Epithelial cell of proximal tubule (primary cell): Measurements from ENCODE around the gene PRND. TPM values are rescaled to one million over a fixed set of nuclear protein-coding genes. Genes with fewer than 3 reads are reported as not detected.

Source experiments
- DNase-seq: peaks from one replicate; pipeline ENCODE4 v3.0.0-alpha.2; 2011; ENCODE audit warnings: low read depth
- H3K4me3 ChIP-seq: 2 replicates; pipeline ENCODE4 v1.5.1; 2011; ENCODE audit warnings: low read depth, mild to moderate bottlenecking, low read length
- total RNA-seq: library from RNA; depleted of rRNA; stranded (reverse); fragments of >200 nt; gene quantifications from 2 replicates; pipeline ENCODE4 v1.2.3, GENCODE V29; 2015
- TF ChIP-seq, protein P1 (sequence below): conservative IDR thresholded peaks from 2 replicates; pipeline ENCODE4 v1.5.1; 2012; ENCODE audit warnings: low read depth, mild to moderate bottlenecking, low read length

The PRND gene, protein sequence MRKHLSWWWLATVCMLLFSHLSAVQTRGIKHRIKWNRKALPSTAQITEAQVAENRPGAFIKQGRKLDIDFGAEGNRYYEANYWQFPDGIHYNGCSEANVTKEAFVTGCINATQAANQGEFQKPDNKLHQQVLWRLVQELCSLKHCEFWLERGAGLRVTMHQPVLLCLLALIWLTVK
- total RNA-seq = not detected in 2 replicates

DNA sequence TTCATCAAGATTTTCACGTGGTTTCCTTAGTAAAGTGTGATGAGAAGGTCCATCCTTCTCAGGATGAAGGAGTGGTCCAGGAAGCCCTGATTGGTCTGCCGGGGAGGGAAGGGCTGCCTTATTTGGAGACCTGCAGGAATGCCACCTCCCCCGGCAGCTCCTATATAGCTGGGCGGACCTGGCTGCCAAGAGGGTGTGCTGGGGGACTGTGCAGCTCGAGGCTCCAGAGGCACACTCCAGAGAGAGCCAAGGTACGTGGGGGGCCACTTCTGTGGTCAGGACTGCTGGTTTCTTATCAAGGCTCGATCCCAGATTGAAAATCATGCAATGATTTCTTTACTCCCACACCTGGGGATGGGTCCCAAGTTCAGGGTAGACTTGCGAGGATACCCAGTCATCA lies at the start of gene PRND:
PRND (plus strand) TSS at position 191 of the 400 bp plus-strand sequence. CDS start 2,643 bp downstream, outside the sequence.
- H3K4me3 ChIP-seq = no peak within 1 kb of the TSS
- TF ChIP-seq, protein P1, sequence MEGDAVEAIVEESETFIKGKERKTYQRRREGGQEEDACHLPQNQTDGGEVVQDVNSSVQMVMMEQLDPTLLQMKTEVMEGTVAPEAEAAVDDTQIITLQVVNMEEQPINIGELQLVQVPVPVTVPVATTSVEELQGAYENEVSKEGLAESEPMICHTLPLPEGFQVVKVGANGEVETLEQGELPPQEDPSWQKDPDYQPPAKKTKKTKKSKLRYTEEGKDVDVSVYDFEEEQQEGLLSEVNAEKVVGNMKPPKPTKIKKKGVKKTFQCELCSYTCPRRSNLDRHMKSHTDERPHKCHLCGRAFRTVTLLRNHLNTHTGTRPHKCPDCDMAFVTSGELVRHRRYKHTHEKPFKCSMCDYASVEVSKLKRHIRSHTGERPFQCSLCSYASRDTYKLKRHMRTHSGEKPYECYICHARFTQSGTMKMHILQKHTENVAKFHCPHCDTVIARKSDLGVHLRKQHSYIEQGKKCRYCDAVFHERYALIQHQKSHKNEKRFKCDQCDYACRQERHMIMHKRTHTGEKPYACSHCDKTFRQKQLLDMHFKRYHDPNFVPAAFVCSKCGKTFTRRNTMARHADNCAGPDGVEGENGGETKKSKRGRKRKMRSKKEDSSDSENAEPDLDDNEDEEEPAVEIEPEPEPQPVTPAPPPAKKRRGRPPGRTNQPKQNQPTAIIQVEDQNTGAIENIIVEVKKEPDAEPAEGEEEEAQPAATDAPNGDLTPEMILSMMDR = no peak
- DNase-seq = no peak

DNA sequence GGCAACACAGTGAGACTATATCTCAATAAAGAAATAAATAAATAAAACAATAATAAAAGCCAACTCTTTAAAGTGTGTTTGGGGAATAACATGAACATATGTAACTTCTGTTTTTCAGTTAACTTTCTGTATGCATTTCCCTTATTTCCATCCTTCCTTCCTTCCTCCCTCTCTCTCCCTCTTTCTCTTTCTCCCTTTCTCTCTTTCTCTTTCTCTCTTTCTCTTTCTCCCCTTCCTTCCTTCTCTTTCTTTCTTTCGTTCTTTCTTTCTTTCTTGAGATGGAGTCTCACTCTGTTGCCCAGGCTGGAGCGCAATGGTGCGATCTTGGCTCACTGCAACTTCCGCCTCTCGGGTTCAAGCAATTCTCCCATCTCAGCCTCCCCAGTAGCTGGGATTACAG lies 48.8 kb upstream of the PRND start:
- H3K4me3 ChIP-seq = no peak overlapping the region
- no peak for DNase-seq
- TF ChIP-seq, protein P1 = no peak

DNA sequence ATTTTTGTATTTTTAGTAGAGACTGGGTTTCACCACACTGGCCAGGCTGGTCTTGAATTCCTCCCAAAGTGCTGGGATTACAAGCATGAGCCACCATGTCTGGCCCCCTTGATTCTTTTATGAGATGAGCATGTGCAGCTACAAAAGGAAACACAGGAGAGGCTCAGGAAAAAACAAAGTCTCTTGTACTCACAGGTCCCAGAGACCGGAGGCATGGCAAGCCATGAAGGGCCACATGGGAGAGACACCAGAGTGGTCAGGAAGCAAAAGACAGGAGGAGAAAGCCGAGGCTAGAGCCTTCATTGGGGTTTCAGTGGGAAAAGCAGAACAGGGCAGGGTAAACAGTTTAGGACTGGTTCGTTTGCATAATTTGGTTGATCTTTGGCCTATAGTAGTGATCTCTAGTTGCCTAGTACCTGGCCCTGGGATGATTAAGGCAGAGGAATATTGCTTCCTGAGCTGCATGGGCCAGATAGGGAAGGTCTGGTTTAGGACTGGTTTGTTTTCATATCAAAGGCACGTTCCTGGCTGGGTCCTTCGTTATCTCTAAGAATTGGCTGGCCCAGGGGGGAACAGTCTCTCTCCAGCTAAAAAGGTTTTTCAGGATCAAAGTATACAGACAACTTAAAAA lies 48.2 kb upstream of the PRND start:
- no peak overlapping the region for H3K4me3 ChIP-seq
- no peak for DNase-seq
- TF ChIP-seq, protein P1 = no peak

DNA sequence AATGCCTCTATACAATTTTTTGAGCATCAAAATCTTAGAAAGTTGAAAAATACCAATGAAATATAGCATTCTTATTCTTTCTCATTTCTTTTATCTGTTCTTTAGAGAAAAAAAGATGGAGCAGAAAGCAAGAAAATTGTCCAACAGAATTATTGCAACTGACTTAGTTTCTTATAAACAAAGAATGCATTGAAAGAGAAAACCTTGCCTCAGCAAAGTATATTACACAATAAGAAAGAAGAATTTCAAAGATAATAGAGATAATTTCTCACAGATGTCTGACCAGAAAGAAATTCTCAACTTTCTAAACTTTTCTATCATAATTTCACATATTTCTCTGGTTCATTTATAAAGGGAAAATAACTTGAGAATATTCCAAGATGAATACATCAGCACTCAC lies 47.0 kb upstream of the PRND start:
- no peak for DNase-seq
- TF ChIP-seq, protein P1 = no peak

DNA sequence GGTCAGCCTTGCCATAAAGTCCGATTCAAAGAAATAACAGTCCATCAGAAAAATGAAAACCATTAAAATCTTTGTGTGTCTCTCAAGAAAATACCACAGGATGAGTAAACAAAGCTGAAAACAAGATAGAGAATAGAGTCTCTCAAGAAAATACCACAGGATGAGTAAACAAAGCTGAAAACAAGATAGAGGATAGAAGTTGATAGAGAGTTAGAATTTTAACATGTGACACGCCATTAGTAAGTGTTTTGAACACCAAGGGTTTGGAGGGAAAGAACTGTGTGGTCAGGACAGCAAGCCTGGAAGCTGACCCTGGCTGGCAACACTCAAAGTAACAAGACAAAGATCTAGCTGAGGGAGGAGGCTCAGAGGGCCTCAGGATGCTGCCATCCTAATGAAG lies 43.9 kb upstream of the PRND start:
- H3K4me3 ChIP-seq = no peak overlapping the region
- TF ChIP-seq, protein P1 = no peak
- DNase-seq = no peak

More for the DNA sequence above, 47.0 kb upstream of the PRND start:
- no peak overlapping the region for H3K4me3 ChIP-seq

DNA sequence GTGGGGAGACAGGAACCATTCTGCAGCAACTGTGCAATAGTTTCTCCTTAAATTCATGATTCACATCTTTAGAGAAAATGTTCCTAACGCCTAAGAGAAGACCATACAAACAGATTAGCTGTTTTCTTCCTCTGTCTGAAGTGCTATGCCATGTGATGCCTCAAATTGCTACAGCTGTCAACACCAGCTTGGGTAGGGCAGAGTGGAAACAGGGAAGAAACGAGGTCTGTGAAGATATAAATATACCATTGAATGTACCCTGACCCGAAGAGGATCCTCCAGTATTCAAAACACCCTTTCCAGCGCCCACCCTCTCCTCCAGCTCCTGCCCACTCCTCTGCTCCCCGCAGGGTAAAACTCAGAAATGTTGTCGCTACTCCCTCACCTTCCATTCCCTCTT lies 40.3 kb upstream of the PRND start:
- TF ChIP-seq, protein P1 = no peak
- DNase-seq = no peak
- H3K4me3 ChIP-seq = no peak overlapping the region

DNA sequence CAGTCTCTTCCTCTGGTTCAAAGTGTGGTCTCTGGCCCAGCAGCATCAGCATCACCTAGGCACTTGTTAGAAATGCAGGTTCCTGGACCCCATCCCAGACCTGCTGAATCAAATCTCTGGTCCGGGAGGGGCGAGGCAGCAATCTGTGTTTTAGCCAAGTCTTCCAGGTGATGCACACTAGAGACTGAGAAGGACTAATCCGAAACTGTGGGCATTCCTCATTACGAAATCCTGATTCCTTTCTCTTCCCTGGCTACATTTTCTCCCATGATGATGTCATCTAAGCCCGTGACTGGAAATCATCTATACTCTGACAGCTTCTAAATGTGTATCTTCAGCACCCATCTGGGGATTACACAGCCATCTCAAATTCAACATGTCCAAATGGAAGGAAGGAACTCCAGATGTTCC lies 39.7 kb upstream of the PRND start:
- H3K4me3 ChIP-seq = no peak overlapping the region
- no peak for DNase-seq
- TF ChIP-seq, protein P1 = no peak
